Measurements from ENCODE around the gene SPTLC3.

SPTLC3 gene

DNA sequence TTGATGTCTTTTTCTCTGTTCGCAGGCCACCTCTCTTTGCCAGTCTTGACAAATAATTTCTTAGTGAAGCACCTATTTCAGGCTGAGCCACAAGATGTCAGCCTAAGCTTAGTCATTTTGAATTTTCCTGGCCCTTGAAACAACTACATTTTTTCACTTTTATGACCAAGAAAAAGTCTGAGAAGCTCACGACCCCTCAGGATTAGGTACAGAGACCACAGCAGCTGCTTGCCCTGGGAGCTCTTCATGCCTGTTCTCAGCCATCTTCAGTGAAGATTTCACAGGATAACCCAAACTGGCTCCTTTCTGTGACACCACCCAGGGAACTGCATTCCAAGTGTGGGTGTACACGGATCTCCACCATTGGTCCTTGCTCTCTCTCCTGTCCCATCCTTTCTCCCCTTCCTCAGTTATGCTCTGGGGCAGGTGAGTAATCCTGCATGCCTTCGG, 38.4 kb upstream of the SPTLC3 start:
- intact Hi-C loops (cut with DNase I; ENCODE audit: low total_unique reads), result no loop called here
- no peaks in the 10 kb centered on the region for H3K9me3 ChIP-seq
- H3K27me3 ChIP-seq, result no peaks in the 10 kb centered on the region
- no peaks in the 10 kb centered on the region for H3K4me1 ChIP-seq
- no peaks in the 10 kb centered on the region for H3K36me3 ChIP-seq
- no peak for DNase-seq
- TF ChIP-seq, protein P1, sequence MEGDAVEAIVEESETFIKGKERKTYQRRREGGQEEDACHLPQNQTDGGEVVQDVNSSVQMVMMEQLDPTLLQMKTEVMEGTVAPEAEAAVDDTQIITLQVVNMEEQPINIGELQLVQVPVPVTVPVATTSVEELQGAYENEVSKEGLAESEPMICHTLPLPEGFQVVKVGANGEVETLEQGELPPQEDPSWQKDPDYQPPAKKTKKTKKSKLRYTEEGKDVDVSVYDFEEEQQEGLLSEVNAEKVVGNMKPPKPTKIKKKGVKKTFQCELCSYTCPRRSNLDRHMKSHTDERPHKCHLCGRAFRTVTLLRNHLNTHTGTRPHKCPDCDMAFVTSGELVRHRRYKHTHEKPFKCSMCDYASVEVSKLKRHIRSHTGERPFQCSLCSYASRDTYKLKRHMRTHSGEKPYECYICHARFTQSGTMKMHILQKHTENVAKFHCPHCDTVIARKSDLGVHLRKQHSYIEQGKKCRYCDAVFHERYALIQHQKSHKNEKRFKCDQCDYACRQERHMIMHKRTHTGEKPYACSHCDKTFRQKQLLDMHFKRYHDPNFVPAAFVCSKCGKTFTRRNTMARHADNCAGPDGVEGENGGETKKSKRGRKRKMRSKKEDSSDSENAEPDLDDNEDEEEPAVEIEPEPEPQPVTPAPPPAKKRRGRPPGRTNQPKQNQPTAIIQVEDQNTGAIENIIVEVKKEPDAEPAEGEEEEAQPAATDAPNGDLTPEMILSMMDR (IDR thresholded peaks at IDR 0.05), result peak; percentile 55 to 58
- no peak overlapping the region for H3K27ac ChIP-seq
- H3K4me3 ChIP-seq, result no peak overlapping the region

DNA sequence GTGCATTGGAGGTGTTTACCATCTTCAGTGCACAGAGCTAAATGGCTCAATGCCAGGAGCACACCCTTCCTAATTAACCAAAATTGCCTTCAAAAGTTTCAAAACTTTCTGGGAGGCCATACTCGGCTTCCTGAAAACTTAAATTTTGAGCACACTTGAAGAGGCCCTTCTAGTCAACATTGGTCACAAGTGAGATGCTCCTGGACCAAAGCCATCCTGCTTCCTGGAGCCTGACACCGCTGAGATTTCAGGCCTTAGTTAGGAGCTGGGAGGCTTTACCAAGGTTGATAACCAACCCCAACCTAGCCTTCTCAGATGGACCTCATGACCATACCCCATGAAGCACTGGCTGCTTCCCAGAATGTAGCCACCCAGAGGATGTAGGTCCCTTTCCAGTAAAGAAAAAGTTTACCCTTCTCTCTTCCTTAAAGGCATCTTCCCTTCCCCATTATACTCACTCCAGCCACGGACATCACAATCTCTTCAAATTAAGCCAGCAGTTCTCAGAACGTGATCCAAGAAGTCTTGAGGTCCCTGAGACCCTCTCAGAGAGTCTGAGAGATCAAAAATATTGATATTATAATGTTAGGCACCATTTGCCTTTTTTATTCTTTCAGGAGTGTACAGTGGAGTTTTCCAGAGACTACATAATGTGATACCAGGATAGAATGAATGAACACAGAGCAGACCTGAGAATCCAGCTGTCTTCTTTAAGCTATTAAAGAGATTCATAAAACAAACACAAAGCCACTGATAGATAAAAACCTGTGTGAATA, 32.8 kb upstream of the SPTLC3 start:
- no peak overlapping the region for H3K4me3 ChIP-seq
- TF ChIP-seq, protein P1 (IDR thresholded peaks at IDR 0.05), result no peak
- H3K9me3 ChIP-seq, result no peaks in the 10 kb centered on the region
- DNase-seq, result no peak
- no peaks in the 10 kb centered on the region for H3K4me1 ChIP-seq
- intact Hi-C loops (cut with DNase I; ENCODE audit: low total_unique reads), result no loop called here
- H3K27ac ChIP-seq, result no peak overlapping the region
- no peaks in the 10 kb centered on the region for H3K36me3 ChIP-seq
- no peaks in the 10 kb centered on the region for H3K27me3 ChIP-seq

DNA sequence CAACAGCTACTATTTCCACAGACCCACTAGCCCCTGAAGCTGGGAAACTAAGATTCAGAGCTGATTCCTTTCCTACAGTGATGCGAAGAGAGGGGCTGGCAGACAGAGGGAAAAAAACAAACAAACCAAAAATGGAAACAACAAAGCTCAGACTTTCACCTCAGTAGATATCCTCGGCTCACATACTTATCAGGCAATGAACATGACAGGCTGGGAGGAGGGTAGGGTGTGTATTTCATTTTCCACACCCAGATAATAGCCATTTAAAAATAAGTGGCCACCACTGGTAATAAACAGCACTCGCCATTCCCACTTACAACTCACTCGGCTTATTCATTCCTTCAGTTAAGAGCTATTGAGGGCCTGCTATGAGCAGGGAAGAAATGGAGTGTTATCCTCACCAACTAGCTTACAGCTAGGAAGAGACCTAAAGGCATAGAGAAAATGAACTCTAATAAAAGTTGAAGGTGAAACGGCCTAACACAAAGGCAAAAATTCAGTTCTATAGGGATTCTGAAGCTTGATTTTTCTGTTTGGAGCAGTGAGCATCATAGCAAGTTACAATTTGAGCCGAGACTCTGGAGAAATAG, 32.0 kb upstream of the SPTLC3 start:
- TF ChIP-seq, protein P1 (IDR thresholded peaks at IDR 0.05), result no peak
- H3K4me1 ChIP-seq, result no peaks in the 10 kb centered on the region
- H3K27me3 ChIP-seq, result no peaks in the 10 kb centered on the region
- H3K9me3 ChIP-seq, result no peaks in the 10 kb centered on the region
- no peak overlapping the region for H3K4me3 ChIP-seq
- intact Hi-C loops (cut with DNase I; ENCODE audit: low total_unique reads), result no loop called here
- no peak for DNase-seq
- H3K27ac ChIP-seq, result no peak overlapping the region
- no peaks in the 10 kb centered on the region for H3K36me3 ChIP-seq

DNA sequence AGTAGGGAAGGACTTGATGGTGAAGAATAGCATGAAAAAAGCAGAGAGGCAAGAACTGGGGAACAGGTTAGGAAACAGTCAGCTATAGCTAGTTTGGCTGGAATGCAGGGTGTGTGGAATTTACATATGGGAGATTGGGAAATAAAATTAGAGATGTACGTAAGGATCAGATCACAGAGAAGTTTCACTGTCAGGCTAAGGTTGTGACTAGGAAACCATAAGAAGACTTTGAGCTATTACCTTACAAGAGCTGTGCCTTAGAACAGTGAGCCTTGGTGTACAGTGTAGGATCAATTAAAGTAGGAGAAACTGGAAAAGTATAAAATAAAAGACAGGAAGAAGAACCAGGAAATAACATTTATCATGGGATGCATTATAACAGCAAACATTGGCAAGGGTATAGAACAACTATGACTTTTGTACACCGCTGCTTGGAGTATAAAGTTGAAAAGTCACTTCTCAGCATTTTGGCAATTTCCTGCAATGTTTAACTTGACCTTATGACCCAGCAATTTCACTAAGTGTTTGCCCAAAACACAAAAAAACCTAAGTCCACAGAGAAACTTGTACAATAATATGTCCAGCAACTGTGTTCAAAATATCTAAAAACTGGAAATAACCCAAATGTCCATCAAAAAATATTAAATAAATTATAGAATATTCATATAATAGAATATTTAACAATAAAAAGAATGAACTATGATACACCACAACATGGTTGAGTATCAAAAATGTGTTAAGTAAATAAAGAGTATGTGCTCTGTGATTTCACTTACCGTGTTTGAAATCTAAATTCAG, 31.2 kb upstream of the SPTLC3 start:
- Histone ChIP-seq H3K27ac (no peak overlapping the region), H3K36me3 (no peaks in the 10 kb centered on the region), H3K9me3 (no peaks in the 10 kb centered on the region), H3K4me3 (no peak overlapping the region), H3K27me3 (no peaks in the 10 kb centered on the region), H3K4me1 (no peaks in the 10 kb centered on the region)
- intact Hi-C loops (cut with DNase I; ENCODE audit: low total_unique reads), result no loop called here
- no peak for DNase-seq
- TF ChIP-seq, protein P1 (IDR thresholded peaks at IDR 0.05), result no peak

DNA sequence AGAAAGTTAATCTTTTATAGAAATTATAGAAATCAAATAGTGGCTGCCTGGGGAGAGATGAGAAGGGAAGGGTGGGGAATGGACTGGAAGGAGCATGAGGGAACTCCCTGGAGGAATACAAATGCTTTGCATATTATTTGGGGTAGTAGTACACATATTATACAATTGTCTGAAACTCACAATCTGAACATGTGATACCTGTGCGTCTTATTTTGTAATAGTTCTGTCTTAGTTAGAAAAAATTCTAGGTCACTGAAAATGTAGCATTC, 30.7 kb upstream of the SPTLC3 start:
- Histone ChIP-seq H3K27me3 (no peaks in the 10 kb centered on the region), H3K36me3 (no peaks in the 10 kb centered on the region), H3K9me3 (no peaks in the 10 kb centered on the region), H3K27ac (no peak overlapping the region), H3K4me3 (no peak overlapping the region), H3K4me1 (no peaks in the 10 kb centered on the region)
- no peak for DNase-seq
- TF ChIP-seq, protein P1 (IDR thresholded peaks at IDR 0.05), result no peak
- intact Hi-C loops (cut with DNase I; ENCODE audit: low total_unique reads), result no loop called here
